IPS-15b (cell line): ENCODE results near the gene ARNT2.

ENCODE experiments used
- H3K27me3 ChIP-seq: one replicate; pipeline ENCODE4 v1.6.1; 2013; ENCODE audit warnings: low read length; ENCODE audit not compliant: control insufficient read depth, insufficient read depth
- H3K36me3 ChIP-seq: one replicate; pipeline ENCODE4 v1.6.1; 2013; ENCODE audit warnings: low read length; ENCODE audit not compliant: control insufficient read depth, insufficient read depth
- H3K4me1 ChIP-seq: one replicate; pipeline ENCODE4 v1.6.1; 2013; ENCODE audit warnings: mild to moderate bottlenecking, low read length; ENCODE audit not compliant: control insufficient read depth, insufficient read depth
- H3K4me3 ChIP-seq: one replicate; pipeline ENCODE4 v1.5.1; 2013; ENCODE audit warnings: low read depth, low read length
- H3K9ac ChIP-seq: one replicate; pipeline ENCODE4 v1.6.1; 2013; ENCODE audit warnings: low read depth, mild to moderate bottlenecking, low read length
- H3K9me3 ChIP-seq: one replicate; pipeline ENCODE4 v1.6.1; 2013; ENCODE audit warnings: mild to moderate bottlenecking, low read length; ENCODE audit not compliant: control insufficient read depth, insufficient read depth

The ARNT2 gene

DNA sequence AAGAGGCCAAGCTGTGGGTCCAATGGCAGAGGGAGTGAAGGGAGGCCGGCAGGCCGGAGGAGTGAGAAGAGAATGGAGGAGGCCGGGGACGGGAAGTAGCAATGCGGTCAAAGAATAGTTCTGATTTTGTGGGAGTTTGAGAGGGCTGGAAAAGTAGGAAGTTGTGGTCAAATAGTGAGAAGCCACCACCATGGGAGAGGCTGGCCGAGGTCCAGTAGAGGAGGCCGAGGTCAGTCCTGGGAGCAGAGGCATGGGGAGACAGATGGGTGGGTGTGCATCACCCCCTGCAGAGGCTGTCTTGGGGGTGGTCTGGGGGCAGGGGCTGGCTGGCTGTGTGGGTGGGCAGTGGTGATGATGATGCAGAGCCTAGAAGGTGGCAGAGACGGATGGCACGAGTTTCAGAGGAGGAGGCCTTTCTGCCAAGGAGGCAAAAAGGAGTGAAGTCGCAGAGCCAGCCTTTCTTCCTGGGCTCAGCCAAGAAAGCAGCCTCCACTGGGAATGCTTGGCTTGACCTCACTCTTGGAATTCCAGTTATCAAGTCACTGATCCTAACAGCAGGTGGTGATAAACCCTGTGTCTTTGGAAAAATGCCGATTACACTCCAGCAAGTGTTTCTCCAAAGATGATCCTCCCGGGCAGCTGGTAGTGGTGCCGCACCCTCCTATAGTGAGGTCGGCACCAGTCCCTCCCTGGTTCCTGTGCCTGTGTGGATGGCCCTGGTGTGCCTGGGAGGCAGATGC, 57.3 kb downstream of the ARNT2 start:
- no peak overlapping the region for H3K4me3 ChIP-seq
- no peaks in the 10 kb centered on the region for H3K9me3 ChIP-seq
- H3K36me3 ChIP-seq: no peaks in the 10 kb centered on the region
- H3K27me3 ChIP-seq: no peaks in the 10 kb centered on the region
- no peaks in the 10 kb centered on the region for H3K4me1 ChIP-seq
- H3K9ac ChIP-seq: no peak overlapping the region

DNA sequence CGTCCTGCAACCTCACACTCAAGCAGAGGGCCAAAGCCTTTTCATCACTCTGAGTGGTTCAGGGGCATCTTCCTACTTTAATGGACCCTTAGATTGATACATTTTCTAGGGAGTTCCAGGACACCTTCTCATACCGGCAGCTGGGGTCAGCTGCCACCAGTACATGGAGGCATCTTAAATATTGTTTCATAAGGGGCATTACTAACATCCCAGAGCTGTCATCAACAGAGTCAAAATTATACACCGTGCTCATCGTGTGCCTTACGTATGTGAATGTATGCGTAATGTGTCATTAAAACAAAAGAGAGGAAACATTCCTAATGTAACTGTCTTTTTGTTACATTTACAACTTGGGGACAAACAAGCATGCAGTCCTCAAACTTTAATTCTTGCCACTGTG, 57.9 kb downstream of the ARNT2 start:
- Histone ChIP-seq H3K9me3 (no peaks in the 10 kb centered on the region), H3K4me3 (no peak overlapping the region), H3K9ac (no peak overlapping the region), H3K4me1 (no peaks in the 10 kb centered on the region), H3K27me3 (no peaks in the 10 kb centered on the region), H3K36me3 (no peaks in the 10 kb centered on the region)

DNA sequence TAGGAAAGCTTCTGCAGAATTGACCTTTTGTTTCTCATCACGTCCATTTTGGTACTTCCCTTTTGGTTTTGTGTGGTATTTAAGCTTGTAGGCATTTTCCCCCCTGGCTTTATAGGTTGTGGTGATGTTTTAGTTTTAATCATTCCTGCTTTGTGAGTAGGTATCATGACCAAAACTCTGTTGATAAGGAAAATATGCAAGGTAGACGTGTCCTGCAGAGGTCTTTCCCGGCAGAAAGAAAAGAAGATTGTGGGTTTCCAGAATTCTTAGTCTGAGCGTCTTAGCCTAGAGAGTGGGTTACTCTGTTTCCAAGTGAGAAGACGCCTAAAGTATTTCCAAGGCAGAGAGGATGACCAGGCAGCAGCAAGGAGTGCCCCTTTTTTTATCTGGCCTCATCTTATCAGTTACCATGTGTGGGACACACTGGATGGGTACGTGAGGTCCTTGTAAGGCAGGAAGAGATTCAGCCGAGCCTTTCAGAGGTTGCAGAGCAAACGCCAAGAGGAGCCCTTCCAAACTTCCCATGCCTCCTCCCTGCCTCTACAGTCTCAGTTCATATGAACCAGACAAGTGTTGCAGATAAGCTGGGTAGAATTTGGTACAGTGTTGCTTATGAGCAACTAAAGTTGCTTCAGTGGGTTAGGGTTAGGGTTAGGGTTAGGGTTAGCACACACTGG, 58.8 kb downstream of the ARNT2 start:
- no peak overlapping the region for H3K4me3 ChIP-seq
- no peak overlapping the region for H3K9ac ChIP-seq
- H3K9me3 ChIP-seq: no peaks in the 10 kb centered on the region
- H3K27me3 ChIP-seq: no peaks in the 10 kb centered on the region
- no peaks in the 10 kb centered on the region for H3K4me1 ChIP-seq
- no peaks in the 10 kb centered on the region for H3K36me3 ChIP-seq

DNA sequence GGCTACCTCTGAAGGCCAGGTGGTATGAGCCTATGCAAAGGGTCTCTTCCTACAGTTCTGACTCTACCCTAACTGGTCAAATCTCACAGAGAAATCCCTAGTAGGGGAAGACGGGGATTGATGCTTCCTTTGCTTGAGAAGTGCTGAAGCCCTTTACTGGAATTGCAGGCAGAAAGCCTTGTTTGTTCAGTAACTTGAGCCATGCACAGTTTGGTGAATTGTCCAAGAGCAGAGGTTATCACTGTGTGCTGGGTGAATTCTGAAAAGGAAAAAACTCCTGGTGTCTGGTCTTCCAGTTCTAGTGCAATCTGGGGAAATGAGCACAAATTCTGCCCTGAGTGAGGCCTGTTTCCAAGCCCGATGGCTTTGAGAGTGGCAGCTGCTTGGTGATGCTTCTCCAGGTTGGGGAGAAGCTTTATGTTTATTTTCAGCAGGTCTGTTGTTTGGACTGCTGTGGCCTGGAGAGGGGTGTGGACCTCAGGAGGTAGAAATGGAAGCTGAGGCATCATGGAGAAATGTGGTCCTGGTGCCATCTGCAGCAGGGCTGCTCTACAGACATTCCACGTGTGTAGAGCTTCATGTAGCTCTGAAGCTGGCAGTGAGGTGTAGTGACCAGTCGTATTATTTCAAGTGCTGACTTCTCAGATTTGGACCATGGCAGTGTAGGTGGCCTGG, 60.9 kb downstream of the ARNT2 start:
- no peaks in the 10 kb centered on the region for H3K4me1 ChIP-seq
- H3K9me3 ChIP-seq: no peaks in the 10 kb centered on the region

DNA sequence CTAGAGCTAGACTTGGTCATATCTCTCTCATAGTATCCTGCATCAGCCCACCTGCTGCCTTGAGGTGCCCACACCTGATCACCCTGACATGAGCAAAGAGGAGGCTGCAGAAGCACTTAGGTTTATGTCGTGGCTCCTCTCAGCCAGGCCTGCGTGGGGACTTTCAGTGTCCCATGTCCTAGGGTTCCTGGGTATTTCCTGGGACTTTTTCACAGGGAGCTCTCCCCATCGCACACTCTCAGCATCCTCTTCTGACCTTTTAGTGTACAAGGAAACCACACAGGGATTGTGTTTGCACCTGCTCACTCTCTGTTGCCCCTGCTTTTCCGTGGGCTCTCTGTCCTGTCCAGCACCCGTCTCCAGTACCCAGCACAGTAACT, 61.4 kb downstream of the ARNT2 start:
- Histone ChIP-seq H3K27me3 (no peaks in the 10 kb centered on the region), H3K4me3 (no peak overlapping the region), H3K9me3 (no peaks in the 10 kb centered on the region), H3K9ac (no peak overlapping the region), H3K4me1 (no peaks in the 10 kb centered on the region), H3K36me3 (no peaks in the 10 kb centered on the region)

More for the DNA sequence above, 60.9 kb downstream of the ARNT2 start:
- no peaks in the 10 kb centered on the region for H3K27me3 ChIP-seq
- no peak overlapping the region for H3K4me3 ChIP-seq
- no peak overlapping the region for H3K9ac ChIP-seq
- no peaks in the 10 kb centered on the region for H3K36me3 ChIP-seq

DNA sequence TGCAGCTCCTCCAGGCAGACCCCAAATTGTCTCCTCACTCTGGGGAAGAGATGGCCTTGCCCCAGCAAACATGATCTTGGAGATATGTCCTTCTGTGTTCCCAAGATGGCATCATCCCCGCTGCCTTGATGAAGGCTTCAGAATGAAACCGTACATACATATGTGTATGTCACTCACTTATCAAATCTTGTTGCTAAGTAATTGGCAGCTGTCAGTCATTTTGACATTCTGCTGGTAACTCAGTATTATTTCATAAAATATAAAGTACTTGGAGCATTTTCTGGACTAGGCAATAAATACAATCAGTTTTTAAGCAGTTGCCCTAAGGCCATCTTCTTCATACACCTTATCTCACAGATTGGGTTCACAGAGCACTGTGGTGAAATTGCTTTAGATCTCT, 62.4 kb downstream of the ARNT2 start:
- Histone ChIP-seq H3K27me3 (no peaks in the 10 kb centered on the region), H3K4me1 (peaks cover under 1% of the 10 kb centered on the region), H3K9me3 (no peaks in the 10 kb centered on the region), H3K9ac (no peak overlapping the region), H3K4me3 (no peak overlapping the region), H3K36me3 (no peaks in the 10 kb centered on the region)

DNA sequence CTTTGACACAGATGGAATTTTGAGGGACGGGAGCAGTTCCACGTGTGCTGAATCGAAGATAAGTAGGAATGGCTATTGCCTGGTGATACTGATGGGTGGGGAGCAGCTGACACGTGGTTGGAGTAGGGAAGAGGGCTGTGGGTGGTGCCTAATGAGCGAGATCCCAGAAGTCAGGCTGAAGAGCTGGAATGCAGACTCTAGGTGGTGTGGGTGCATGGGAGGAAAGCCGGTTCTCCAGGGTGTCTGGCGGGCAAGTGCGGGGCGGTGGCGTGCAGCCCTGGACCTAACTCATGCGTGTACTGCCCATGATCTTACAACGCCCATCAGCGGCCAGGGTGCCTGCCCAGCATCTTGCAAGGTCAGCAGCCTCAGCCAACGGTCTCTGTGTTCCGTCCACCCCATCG, 63.1 kb downstream of the ARNT2 start:
- Histone ChIP-seq H3K9ac (no peak overlapping the region), H3K36me3 (no peaks in the 10 kb centered on the region), H3K4me3 (no peak overlapping the region), H3K4me1 (peaks cover 2% of the 10 kb centered on the region), H3K27me3 (no peaks in the 10 kb centered on the region), H3K9me3 (no peaks in the 10 kb centered on the region)

DNA sequence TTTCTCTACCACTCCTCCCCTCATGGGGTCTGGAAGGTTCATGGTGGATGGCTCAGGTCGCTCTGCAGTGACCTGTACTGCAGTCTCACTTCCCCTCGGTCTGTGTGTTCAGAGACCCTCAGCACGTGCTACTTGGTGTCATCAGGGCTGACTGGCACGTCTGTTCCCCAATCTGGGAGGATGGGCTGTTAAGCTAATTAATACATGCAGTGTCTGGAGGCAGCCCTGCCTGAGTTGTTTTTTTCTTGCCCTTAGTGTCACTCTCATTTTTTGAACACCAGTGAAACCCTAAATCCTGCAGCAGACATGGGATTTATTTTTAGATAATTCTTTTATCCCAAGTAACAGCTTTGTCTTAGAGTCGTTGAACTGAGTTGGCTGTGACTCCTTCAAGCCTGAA, 64.6 kb downstream of the ARNT2 start:
- Histone ChIP-seq H3K4me1 (peaks cover 9% of the 10 kb centered on the region), H3K4me3 (no peak overlapping the region), H3K9ac (no peak overlapping the region), H3K27me3 (no peaks in the 10 kb centered on the region), H3K36me3 (no peaks in the 10 kb centered on the region), H3K9me3 (no peaks in the 10 kb centered on the region)

DNA sequence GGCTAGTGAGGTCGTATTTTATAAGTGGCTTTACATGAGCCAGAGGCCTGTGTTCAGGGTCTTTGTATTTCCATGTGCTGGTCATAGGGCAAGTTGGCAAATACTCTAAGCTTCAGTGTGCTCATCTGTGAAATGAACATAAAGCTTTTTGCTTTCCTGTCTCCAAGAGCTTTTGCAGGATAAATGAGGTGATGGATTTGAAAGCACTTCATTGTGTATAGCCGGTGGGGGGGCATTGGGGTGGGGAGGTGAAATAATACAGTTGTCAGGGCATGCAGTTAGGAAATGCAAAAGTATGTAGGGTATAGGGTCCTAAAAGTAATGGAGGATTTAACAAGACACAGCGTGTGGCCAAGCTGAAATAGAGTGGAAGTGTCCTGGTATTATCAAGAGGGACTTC, 67.7 kb downstream of the ARNT2 start:
- Histone ChIP-seq H3K36me3 (no peaks in the 10 kb centered on the region), H3K4me3 (no peak overlapping the region), H3K9me3 (peaks cover 3% of the 10 kb centered on the region), H3K4me1 (peaks cover 12% of the 10 kb centered on the region), H3K27me3 (no peaks in the 10 kb centered on the region), H3K9ac (no peak overlapping the region)

DNA sequence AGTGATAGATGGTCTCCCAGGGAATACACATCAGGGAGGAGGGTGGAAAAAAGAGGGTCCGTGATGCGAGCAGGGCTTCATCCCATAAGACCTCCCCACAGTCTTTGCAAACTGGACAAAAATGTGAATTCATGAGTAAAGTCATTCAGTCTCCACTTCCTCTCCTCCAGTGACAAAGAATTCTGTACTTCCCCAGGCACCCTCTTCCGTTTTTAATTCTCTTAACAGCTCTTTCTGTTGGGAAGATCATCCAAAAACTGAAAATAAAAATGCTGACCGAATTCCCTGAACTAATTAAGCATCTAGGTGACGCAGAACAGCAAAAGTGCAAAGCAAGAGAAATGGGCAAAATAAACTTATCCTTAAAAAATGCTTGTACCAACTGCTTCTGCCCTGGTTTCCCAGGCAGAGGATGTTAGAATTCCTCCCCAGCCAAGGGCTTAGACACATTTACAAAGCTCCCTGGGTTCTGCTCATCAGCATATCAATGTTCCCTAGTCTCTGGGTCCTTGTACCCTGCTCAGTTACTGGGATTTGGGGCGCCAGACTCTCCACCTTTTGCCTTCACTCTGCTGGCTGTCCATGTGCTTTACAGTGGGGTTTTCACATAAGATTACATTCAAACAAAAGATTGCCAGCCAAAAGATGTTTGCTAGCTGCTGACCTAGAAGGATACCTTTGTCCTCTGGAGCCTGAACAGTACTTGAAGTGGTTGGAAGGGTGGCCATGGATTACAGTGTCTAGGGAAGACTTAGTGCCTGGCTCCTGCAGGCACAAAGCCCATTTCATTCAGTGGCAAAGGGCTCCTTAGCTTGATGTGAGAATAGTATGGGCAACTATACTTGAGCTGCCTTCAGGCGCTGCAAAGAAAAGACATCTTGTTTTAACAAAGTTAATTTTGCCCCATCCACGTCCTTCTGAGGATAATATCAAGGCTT, 69.4 kb downstream of the ARNT2 start:
- H3K4me1 ChIP-seq: peaks cover 12% of the 10 kb centered on the region
- no peak overlapping the region for H3K9ac ChIP-seq
- H3K4me3 ChIP-seq: no peak overlapping the region
- H3K27me3 ChIP-seq: no peaks in the 10 kb centered on the region
- H3K36me3 ChIP-seq: no peaks in the 10 kb centered on the region
- H3K9me3 ChIP-seq: peaks cover 5% of the 10 kb centered on the region
